NCI-H1092 treated with DMSO at 0.1 percent for 48 hours (cell line): ENCODE results near the gene CPS1.
A peak's percentile ranks its signal among the peaks of the same experiment; 100 is the strongest.

Experiments used
- DNase-seq: peaks from one replicate; lab custom pipeline; 2025; lab: John Stamatoyannopoulos, UW

The CPS1 gene

DNA sequence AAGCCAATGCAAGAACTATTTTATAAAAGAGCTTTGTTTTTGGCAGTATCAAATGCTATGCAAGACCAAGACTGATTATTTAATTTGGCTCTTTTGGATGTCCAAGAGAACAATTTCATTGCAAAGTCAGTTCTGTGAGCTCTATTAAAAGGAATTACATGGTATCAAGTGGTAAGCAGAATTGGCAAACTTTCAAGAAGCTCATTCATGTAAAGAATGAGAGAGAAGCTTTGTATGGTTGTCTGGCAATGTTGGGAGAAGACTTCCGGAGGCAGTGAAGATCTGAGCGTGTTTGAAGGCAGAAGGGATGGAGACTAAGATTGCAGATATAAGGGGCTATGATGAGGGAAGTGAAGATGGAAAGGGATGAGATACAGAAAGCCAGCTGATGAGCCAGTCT is 49.6 kb downstream of the CPS1 start:
- DNase-seq, result no peak

DNA sequence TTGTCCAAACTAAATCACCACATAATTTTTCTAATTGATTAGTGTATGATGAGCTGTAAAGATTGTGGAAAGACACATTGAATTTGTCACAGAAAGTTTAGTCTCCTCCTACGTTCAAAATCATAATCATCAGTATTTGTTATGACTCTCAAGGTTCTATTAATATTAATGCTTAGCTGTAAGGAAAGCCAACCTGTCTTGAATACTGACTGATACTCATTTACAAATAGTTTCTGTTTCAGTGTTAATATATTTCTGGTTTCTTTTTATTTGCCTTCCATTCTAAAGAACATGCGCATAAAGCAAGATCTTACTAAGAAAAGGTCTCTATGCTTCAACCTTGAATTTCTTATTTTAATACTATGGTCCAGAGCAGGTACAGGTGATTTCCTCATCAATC is 55.1 kb downstream of the CPS1 start:
- no peak for DNase-seq

DNA sequence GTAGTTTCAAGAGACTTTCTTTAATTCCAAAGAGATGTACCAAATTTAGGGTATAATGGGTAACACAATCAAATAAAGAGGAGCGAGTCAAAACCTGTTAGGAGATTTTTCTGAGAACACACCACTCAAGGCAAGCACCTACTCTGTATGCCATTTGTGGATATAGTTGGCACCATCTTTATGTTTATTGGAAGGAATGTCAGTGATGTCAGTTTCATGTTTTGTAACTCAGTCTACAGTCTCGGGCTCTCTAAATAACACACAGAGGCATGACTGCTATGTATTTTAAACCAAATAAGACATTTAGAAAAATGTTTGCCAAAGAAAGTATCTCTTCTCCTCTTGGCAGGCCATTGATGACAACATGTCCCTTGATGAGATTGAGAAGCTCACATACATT is 59.7 kb downstream of the CPS1 start:
- no peak for DNase-seq

DNA sequence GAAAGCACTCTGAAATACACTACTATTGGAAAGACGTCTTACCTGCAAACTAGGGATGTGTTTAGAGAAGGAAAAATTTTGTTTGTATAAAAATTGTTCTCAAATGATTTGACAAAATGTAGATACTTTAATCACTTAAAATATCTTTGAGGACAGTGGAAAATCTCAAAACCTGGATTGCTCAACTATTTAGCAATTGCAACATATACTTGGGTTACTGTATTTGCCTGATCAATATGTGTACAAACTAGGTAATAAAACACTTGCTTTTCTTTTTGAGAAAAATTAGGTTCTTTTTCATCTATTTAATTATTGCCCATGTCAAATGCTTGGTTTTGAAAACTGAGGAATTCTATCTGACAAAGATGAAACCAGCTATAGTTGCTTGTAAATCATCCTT is 60.9 kb downstream of the CPS1 start:
- DNase-seq, result no peak

GRCh38 chr2:210617732-210618330 is 61.4 kb downstream of the CPS1 start:
- peak; percentile 69 for DNase-seq

GRCh38 chr2:210620456-210620855 is 64.1 kb downstream of the CPS1 start:
- no peak for DNase-seq

- DNase-seq, result no peak
Observed at GRCh38 chr2:210623506-210623905, 67.1 kb downstream of the CPS1 start.

DNA sequence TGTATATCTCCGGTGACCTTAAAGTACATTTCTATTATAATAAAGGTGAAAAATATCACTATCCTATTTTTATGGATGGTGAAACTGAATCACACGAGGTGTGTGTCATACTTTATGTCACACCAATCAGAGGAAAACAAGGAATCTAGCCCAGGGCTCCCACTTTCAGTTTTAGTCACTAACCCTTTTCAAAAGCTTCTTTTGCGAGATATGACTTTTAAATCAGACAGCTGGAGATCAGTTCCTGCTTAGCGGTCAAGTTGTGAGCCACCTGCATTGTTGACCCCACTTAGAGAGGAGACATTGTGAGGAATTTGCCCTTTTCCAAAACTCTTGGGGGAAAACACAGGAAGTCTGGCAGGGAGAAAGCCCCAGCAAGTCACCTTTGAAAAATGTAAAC is 70.5 kb downstream of the CPS1 start:
- DNase-seq, result no peak

DNA sequence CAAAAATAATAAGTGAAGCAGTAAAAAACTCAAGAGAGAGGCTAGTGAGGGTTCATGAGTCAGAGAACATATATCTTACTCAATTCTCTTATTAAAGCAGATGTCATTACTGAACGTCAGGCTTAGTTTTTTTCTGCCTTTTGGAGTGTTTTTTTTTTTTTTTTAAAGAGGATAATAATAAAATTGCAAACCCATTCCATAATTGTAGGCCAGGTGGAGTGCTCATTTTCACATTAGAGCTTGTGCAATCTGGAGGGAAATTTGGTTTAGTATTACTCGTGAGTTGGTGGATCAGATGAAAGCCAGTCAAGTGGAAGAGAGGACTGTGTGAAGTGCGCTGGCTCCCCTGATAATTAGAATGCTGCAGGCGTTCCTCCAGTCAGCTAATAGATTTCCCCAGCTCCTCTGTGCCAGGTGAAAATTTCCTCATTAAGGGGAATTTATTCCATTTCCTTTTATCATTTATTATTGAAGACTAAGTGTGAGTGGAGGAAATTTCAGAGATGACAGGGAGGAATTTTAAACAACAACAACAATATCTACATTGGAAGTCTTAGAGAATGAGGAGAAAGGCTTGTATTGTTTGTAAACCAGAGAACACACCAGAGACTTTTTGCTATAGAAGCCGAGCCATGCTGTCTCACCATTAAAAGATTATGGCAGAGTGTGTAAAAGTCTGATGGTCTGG is 74.6 kb downstream of the CPS1 start:
- DNase-seq, result peak; percentile 78

GRCh38 chr2:210633699-210634098 is 77.3 kb downstream of the CPS1 start:
- DNase-seq, result no peak

DNA sequence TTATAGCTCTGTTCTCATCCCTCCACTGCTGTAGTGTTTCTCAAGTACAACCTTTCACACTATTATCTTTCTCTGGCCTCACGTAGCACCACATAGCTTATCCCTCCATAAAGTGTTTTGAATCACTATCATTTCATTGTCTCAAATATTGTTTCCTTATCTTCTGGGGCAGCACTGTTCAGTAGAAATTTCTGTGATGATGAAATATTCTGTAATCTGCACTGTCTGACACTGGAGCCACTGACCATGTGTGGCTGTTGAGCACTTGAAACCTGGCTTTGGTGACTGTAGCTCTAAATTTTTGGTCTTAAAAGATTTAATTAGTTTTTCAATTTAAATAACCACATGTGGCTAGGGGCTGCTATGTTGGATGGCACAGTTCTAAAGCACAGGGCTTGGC is 78.9 kb downstream of the CPS1 start:
- no peak for DNase-seq

DNA sequence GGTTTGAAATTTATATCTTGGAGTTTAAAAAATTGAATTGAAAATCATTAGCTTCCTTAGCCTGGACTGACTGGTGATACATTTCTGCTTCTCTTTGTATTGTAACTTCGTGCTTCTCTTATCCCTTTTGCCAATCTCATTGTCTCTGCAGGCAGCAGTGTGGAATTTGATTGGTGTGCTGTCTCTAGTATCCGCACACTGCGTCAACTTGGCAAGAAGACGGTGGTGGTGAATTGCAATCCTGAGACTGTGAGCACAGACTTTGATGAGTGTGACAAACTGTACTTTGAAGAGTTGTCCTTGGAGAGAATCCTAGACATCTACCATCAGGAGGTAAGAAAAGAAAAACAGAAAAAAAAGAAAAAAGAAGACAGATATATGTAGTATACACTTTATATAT is 85.9 kb downstream of the CPS1 start:
- DNase-seq, result no peak

GRCh38 chr2:210647151-210647550 is 90.8 kb downstream of the CPS1 start:
- no peak for DNase-seq

GRCh38 chr2:210654091-210654490 is 97.7 kb downstream of the CPS1 start:
- no peak for DNase-seq

- DNase-seq, result no peak
Observed at GRCh38 chr2:210655229-210655975, 99.0 kb downstream of the CPS1 start.

GRCh38 chr2:210657874-210658273 is 101.5 kb downstream of the CPS1 start:
- DNase-seq, result no peak

GRCh38 chr2:210660751-210661150 is 104.4 kb downstream of the CPS1 start:
- DNase-seq, result no peak

- no peak for DNase-seq
Observed at GRCh38 chr2:210662560-210662959, 106.2 kb downstream of the CPS1 start.

GRCh38 chr2:210663631-210664089 is 107.3 kb downstream of the CPS1 start:
- DNase-seq, result peak; percentile 31

DNA sequence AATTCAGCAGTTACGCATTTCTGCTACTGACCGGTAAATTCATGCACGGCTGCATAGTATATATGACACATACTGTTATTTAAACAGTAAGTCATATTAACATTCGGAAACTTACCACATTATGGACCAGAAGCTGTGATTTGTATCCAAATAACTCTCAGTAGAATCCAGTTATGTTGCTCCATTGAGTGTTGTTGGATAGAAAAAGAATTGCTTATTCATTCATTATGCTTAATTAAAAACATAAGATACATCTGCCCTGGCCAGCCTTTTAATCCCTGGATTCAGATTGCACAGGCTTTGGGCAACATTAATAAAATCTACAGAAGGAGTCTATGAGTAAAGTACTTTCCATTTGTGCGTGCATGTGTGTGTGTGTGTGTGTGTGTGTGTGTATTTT is 111.3 kb downstream of the CPS1 start:
- no peak for DNase-seq

DNA sequence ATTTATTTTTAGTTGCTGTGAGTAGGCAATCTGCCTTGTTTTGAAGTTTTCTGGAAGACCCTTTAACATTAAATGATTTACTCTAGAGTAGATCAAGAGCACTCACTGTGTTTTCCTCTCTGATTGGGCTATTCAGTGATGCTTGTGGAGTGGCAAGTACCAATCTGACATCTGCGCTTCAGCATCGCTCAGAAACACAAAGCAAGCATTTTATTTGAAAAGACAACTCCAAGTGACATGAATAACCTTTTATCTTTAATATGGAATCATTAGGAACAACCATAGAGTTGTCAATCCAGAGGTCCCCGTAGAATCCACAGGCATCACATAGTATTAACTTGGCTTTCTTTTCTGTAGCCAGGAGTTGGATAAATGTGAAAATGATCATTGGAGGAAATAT is 114.7 kb downstream of the CPS1 start:
- DNase-seq, result peak; percentile 7

GRCh38 chr2:210673117-210673516 is 116.7 kb downstream of the CPS1 start:
- DNase-seq, result no peak

GRCh38 chr2:210676067-210676466 is 119.7 kb downstream of the CPS1 start:
- no peak for DNase-seq
